Lower leg skin (tissue), 3 donors: Measurements from ENCODE around the gene APOL4.

Source experiments
- CTCF ChIP-seq, 3 donors: fragments of 450-650 bp; IDR thresholded peaks; one replicate each; pipeline ENCODE4 v1.5.1; 2016; ENCODE audit warnings: antibody characterized with exemption in 3 of 3, mild to moderate bottlenecking in 3 of 3, moderate library complexity in 2 of 3
- POLR2A ChIP-seq, 2 donors: fragments of 450-650 bp; IDR thresholded peaks; one replicate each; pipeline ENCODE4 v1.6.1; 2016 to 2017; ENCODE audit warnings: antibody characterized with exemption in 2 of 2, mild to moderate bottlenecking in 1 of 2, moderate library complexity in 1 of 2

GRCh38 chr22:36191106-36191836 is 10.3 kb downstream of the APOL4 start:
- no peak for TF ChIP-seq CTCF (IDR thresholded peaks at IDR 0.05)
- no peak for TF ChIP-seq POLR2A (IDR thresholded peaks at IDR 0.05)
